GM13977 (cell line): Measurements from ENCODE around the gene GGA2.

Experiments
- DNase-seq: peaks from one replicate; pipeline ENCODE4 v3.0.0; 2012; ENCODE audit warnings: low spot score
- in situ Hi-C: fragments of 300-500 bp; cut with MboI; formaldehyde crosslinking; loops from one replicate; pipeline ENCODE4 v1.12.0; 2022; ENCODE audit warnings: low sequenced_read_pairs, low pct_unique_long_range_greater_than_20kb, mixed read lengths, inconsistent platforms; ENCODE audit not compliant: unreplicated experiment
- TF ChIP-seq, protein P1 (sequence below): IDR thresholded peaks from 2 replicates; pipeline ENCODE4 v1.5.1; 2012; ENCODE audit warnings: mild to moderate bottlenecking, control low read depth; ENCODE audit not compliant: insufficient read depth; ENCODE audit errors: extremely low read depth, missing control alignments

GGA2 gene, protein sequence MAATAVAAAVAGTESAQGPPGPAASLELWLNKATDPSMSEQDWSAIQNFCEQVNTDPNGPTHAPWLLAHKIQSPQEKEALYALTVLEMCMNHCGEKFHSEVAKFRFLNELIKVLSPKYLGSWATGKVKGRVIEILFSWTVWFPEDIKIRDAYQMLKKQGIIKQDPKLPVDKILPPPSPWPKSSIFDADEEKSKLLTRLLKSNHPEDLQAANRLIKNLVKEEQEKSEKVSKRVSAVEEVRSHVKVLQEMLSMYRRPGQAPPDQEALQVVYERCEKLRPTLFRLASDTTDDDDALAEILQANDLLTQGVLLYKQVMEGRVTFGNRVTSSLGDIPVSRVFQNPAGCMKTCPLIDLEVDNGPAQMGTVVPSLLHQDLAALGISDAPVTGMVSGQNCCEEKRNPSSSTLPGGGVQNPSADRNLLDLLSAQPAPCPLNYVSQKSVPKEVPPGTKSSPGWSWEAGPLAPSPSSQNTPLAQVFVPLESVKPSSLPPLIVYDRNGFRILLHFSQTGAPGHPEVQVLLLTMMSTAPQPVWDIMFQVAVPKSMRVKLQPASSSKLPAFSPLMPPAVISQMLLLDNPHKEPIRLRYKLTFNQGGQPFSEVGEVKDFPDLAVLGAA

DNA sequence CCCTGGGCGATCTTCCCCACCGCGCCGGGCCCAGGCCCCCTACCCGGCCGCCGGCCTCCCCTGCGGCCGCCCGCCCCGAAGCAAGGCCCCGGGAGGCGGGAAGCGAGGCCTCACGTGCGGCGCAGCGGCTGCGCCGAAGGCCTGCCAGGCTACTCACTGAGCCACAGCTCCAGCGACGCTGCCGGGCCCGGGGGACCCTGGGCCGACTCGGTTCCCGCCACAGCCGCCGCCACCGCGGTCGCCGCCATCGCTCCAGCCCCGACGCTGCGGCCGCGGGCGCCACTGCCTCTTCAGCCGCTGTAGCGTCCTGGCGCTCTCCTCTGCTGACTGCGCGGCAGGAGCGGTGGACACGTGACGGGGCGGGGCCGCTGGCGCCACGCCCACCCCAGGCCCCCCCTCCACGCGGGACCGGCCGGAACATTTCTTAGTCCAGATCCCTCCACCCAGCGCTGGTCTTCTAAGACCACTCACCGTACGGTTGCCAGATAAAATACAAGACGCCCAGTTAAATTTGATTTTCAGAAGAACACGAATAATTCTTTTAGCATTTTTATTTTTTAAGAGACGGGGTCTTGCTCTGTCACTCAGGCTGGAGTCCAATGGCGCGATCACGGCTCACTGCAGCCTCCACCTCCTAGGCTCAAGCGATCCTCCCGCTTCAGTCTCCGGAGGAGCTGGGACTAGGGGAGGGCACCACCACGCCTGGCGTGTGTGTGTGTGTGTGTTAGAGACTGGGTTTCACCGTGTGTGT is at the start of gene GGA2:
Gene GGA2 (minus strand): TSS at position 331 of the 751 bp plus-strand sequence. CDS start 83 bp downstream, at position 248.
- TF ChIP-seq, protein P1, sequence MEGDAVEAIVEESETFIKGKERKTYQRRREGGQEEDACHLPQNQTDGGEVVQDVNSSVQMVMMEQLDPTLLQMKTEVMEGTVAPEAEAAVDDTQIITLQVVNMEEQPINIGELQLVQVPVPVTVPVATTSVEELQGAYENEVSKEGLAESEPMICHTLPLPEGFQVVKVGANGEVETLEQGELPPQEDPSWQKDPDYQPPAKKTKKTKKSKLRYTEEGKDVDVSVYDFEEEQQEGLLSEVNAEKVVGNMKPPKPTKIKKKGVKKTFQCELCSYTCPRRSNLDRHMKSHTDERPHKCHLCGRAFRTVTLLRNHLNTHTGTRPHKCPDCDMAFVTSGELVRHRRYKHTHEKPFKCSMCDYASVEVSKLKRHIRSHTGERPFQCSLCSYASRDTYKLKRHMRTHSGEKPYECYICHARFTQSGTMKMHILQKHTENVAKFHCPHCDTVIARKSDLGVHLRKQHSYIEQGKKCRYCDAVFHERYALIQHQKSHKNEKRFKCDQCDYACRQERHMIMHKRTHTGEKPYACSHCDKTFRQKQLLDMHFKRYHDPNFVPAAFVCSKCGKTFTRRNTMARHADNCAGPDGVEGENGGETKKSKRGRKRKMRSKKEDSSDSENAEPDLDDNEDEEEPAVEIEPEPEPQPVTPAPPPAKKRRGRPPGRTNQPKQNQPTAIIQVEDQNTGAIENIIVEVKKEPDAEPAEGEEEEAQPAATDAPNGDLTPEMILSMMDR: no peak
- in situ Hi-C loops: no loop called here
- peak; percentile 90 for DNase-seq

DNA sequence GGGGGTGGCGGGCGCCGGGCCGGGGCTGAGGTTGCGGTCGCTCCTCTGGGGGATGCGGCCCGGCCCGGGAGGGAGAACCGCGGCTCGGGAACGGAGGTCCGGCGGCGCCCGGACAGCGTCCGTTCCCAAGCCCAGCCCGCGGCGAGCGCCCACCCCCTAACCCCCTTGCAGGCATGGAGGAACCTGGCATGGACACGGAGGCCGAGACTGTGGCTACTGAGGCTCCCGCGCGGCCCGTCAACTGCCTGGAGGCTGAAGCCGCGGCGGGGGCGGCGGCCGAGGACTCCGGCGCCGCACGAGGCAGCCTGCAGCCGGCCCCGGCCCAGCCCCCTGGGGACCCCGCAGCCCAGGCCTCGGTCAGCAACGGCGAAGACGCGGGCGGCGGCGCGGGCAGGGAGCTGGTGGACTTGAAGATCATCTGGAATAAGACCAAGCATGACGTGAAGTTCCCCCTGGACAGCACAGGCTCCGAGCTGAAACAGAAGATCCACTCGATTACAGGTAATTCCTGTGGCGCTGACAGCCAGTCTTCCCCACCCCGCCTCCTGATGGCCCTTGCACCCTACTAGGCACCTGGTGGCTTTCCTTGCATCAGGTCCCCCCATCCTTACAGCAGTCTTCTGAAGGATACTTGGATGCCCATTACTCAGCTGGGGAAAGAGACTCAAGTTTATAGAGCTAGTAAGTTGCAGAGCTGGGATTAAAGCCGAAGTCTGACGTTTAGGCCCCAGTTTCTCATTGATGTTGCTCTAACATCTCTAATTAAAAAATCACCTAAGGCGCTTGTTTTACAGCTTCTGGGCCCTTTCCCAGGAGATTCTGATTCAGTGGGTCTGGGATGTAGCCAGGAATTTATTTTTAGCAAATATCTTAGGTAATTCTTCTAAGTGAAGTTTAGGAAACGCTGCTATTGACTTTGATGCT is 47.7 kb upstream of the GGA2 start:
- in situ Hi-C loops: no loop called here

DNA sequence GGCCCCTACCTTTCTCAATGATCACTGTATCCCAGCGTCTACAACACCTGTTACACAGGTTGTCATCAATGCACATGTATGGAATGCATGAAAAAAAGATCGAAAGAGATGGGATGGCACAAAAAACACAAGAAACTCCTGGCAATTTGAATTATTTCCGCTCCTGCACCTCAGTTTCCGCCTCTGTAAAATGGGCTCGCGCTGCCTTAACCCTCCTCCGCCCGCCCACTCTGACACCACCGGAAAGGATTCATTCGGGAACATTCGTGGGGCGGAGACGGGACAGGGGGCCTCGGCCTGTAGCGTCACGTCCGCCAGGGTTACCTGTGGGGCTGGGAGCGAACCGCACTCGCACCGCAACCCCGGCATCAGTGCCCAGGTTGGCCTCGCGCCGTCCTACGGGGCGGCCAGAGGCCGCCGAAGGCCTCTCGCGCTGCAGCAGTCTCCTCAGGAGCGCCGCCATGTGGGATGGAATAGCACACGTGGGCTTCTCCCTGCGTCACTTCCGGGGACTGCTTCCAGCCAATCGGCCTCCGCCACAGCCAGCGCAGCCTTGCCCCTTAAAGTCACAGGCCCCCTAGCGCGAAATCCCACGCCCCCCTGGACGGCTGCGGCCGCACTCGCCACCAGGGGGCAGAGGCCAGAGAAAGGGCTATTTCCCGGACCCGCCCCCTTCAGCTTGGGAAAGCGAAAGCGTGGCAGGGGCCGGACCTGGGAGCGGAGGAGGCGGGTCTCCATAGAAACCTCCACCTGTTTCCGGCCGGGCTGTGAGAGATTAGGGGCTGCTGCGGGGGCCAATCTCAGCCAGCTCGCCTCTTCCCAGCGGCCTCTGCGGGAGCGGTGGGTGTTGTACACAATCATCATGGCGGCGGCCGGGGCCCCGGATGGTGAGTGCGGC is 46.8 kb upstream of the GGA2 start, which contains the start of the genes EARS2 and UBFD1:
Gene EARS2 (minus strand): TSS at position 470 of the 898 bp plus-strand sequence. CDS start 7 bp downstream, at position 463.
Gene UBFD1 (plus strand): TSS at position 847 of the 898 bp plus-strand sequence. CDS start 16 bp downstream, at position 863.
- TF ChIP-seq, protein P1: peak; percentile 87
- peak; percentile 97 for DNase-seq
- in situ Hi-C loops: no loop called here

More for the DNA sequence above, 47.7 kb upstream of the GGA2 start:
- no peak for DNase-seq
- TF ChIP-seq, protein P1: no peak

DNA sequence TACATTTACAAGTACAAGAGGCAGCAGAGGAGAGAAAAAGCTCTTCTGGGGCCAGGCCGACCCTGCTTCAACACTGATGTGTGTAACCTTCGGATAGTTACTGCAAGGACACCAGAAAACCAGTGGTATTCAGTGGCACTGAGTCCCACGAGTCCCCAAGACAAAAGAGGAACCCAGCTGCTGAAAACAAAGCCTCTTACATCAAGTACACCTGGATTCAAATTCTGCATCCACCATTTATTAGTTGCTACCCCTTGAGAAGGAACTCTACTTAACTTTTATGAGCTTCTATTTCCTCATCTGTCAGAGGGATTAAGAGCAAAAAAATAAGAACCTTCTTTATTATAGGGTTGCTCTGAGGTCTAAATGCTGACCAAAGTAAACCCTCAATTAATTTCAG is 44.2 kb upstream of the GGA2 start:
- in situ Hi-C loops: no loop called here
- no peak for DNase-seq
- TF ChIP-seq, protein P1: no peak

DNA sequence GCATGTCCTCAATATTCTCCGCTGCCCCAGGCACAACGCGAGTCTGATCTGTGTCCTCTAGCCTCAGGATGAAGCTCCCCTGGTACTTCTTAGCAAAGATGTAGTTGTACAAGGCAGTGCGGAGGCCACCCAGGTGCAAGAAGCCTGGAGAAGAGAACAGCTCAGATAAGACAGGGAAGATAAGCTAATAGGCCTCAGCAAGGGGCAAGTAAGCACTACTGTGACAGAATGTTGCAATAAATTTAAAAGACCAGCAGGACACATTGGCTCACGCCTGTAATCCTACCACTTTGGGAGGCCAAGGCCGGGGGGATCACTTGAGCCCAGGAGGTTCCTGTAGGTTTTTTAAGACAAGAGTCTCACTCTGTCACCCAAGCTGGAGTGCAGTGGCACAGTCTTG is 41.9 kb upstream of the GGA2 start:
- DNase-seq: no peak
- TF ChIP-seq, protein P1: no peak
- in situ Hi-C loops: no loop called here
